Fibroblast of gingiva (primary cell): ENCODE results near the gene PON3.

Source experiments
- DNase-seq: peaks from one replicate; pipeline ENCODE4 v3.0.0-alpha.2; 2011; ENCODE audit warnings: low read depth

Gene PON3

DNA sequence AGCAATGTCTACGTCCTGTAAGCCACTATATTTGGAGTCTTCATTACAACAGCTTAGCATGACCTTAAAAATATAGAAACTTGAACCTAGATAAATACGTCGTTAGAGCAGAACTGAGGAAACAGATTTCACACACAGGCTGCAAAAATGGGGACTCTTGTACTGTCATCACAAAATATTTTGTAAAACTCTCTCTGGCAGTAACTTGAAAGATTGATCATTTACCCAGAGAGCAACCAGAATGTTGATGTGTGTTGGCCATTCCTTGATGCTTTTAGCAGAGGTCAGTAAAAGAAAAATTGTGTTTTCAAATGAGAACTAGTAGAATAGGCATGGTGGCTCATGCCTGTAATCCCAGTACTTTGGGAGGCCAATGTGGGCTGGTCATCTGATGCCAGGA, 57.3 kb downstream of the PON3 start:
- no peak for DNase-seq

DNA sequence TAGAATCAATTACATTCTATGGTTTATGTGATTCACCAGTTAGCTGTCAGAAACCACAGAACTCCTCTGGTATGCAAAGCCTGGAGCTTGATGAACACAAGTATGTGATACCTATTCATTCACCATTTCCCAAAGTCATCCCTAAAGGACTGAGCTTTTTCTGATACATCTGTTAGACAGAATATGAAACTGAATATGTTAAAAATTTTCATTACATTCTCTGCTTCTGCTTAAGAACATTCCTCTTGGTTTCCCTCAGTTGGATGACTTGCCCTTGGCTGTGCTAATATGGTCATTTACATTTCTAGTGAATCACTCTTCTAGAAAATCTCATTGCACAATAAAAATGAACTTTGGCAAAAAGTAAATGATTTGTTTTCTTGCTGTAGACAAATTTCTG, 61.1 kb downstream of the PON3 start:
- DNase-seq: peak; percentile 79

DNA sequence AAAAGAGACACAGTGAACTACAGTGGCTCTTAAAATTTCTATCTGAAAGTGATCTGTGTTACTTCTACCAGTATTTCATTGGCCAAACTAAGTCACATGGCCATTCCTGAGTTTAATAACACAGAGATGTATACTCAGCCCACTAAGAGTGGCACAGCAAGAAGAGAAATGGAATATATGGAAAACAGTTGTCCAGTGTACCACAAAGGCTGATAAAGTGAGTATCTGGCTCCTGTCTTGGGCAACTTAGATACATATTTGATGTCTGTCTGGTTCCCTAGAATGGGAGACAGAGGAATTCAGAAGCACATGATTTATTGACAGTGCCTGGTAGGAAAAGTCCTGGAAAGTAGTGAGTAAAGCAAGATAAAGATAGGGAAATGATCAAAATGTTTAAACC, 61.7 kb downstream of the PON3 start:
- DNase-seq: no peak

DNA sequence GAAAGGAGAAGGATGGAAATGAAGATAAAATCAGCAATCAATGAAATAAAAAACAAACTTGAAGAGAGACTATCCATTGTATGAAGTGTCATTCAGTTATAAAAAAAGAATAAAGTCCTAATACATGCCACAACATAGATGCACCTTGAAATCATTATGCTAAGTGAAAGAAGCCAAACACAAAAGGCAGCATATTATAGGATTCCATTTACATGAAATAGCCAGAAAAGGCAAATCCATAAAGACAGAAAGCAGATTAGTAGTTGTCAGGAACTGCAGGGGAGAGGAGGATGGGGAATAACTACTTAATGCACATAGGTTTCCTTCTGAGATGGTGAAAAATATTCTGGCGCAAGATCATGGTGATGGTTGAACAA, 65.2 kb downstream of the PON3 start:
- no peak for DNase-seq

DNA sequence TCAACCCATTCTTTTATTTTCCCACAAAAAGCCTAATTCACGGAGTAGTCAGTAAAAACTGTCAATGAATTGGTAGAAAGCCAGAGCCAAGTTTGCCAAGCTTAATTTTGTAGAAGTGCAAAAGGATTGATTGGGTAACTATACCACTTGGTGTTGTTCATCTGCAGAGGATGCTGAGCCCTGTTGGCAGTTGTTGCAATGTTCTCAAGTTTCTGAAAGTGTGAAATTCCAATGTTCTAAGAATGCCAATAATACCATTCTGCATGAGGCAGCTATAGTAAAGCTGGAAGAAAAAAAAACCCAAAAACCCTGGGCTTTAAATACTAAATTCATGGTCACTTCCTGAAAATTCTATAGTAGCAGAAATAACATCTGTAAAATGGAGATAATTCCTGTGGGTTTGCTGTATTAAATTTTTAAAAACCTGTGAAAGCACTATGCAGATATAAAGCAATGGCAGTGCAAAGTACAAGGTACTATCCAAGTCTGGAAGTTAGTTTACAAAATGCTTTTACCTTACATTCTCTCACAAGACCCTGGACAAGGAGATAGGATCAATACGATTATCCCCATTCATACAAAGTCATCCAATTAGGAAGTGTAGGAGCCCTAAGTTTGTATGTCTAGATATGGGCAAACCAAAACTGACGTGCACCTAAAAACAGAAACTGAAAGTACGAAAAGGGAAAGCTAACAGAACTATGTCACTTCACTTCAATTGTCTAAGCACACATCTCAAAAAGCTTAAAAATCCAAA, 65.8 kb downstream of the PON3 start:
- peak; percentile 32 for DNase-seq

DNA sequence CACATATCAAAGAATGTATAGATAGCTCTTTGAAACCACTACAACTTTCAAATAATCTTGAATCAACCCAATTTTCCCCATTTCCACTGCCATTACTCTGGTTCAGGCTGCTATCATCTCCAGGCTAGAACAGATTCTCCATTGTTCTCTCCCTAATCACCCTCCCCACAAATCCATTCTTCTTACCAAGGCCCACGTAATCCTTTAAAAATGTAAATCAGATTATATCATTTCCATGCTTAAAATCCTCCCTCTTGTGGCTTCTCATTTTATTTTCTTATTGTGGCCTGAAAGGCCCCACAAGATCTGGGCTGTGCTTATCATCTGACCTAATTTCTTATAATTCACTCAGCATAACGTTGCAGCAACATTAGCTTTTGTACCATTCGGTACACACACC, 68.8 kb downstream of the PON3 start:
- DNase-seq: no peak

DNA sequence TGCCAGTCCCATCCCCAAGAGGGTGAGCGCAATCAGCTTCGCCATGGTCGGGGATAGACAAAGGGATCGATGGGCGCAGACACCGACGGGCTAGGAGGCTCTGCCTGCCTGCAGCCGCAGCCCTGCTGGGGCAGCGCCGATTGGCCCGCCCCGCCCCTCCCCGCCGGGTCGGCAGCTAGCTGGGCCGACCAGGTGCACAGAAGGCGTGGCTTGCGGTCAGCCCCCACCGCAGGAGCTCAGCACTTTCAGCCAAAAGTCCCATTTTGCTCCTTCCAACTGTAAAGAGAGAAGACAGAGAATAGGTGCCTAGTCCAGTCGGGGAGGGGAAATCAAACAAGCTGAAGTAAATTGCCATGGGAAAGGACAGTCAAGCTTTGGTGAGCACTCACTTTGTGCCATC, 71.7 kb downstream of the PON3 start, which contains the start of gene PON1:
PON1 (minus strand) TSS at position 102 of the 400 bp plus-strand sequence; CDS start at position 45, 57 bp downstream.
- no peak for DNase-seq

DNA sequence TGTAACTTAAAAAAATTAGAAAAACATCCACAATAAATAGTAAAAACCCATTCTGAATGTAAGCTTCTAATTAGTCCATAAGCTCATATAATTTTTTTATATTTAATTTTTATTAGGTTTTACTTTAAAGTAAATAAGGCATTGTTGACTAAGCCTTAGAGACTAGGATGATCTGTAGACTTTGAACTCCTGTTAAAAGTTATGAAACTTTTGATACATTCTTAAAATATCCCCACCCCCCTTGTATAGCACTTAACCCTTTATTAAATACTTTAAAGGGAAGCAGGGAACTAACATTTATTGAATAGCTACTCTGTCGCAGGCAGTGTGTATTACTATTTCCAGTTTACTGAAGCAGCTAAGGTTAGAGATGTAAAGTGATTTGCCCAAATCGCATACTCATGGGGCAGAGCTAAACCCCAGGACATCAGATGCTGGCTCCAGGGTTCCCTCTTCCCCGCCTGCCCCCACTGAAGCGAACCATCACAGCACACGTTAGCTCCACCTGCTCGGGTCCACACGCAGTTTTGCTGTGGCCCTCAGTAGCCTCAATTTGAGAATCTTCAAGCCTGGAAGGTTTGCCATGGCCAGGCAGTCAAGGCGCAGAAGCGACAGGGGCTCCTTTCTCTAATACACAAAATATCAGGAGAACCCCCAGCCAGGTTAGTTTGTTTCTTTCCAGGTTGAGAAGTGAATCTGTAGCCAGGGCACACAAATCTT, 72.6 kb downstream of the PON3 start:
- DNase-seq: no peak

DNA sequence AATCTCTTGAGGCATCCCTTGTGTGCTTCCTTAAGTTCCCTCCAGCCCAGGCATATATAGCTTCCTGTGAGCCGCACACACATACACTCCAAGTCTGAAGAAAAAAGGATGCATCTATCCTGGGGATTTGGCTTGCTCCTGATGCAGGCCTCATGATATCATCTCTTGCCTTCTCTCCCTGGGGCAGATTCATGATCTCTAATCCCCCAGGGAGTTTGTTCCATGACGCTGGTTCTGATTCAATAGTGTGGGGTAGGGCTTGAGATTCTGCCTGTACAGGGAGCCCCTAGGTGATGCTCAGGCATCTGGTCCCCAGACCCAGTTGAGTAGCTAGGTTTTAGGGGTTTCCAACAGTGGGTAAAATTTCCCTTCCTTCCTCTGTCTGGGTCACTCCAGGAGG, 73.3 kb downstream of the PON3 start:
- no peak for DNase-seq

DNA sequence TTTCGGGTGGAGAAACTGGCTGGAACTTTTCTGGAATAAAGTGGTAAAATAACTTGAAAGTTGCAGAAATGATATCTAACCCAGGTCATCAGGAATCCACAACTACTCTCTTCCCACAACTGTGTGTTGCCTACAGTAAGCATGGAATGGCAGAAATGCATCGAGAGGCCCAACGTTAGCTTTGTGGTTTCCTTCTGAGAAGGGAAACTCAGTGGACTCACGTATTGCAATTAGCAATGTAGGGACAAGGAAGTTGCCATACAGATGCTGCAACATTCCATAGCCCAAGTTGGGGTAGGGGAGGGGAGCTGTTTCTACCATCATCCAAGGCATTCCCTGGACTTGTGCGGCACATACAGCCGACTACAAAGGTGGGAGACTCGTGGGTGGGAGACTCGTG, 73.8 kb downstream of the PON3 start:
- DNase-seq: no peak

DNA sequence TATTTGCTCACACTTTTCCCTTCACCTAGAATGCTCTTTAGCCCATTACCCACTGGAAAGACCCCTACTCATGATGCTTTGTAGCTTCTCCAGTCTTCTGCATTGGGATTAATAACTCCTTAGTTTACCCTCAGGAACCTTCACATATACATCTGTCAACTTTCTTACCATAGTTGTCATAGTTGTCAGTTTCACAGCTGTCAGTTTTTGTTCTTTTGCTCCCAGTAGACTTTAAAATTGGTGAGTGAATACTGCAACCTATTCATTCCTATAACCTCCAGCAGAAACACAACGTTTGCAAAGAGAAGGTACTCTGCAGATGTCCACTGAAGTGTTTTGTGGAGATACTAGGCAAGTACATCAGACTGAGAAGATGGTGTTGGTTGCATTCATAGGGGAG, 74.5 kb downstream of the PON3 start:
- DNase-seq: no peak

DNA sequence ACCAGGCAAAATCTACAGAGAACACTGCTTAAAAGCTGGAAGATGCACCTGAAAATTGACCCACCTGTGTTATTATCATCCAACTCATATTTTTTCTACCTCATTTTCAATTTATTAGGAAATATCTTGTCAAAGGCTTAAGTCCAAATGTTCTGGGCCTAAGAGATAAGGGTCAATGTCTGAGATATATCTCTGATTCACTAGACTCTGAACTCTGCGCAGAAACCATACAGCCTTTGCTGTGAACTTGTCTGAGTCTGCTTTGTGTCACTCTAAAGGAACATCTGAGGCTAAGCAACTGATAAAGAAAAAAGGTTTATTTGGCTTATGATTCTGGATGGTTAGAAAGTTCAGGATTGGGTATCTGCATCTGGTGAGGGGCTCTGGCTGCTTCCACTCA, 75.5 kb downstream of the PON3 start:
- DNase-seq: no peak

DNA sequence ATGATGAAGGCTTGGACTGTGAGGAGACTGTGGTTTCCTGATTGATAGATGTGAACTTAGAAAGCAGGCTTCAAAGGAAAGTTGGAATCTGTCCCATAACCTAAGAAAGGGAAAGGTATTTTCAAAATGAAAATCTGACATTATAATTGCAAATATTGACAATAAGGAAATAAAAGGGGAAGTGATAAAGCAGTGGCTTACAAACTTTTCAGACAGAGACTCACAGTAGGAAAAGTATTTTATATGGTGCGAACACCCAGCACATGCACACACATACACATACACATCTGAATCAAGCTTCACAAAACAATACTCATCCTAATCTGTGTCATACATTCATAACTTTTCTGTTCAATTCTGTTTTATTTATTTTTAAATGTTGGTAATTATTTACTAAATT, 76.6 kb downstream of the PON3 start:
- no peak for DNase-seq

DNA sequence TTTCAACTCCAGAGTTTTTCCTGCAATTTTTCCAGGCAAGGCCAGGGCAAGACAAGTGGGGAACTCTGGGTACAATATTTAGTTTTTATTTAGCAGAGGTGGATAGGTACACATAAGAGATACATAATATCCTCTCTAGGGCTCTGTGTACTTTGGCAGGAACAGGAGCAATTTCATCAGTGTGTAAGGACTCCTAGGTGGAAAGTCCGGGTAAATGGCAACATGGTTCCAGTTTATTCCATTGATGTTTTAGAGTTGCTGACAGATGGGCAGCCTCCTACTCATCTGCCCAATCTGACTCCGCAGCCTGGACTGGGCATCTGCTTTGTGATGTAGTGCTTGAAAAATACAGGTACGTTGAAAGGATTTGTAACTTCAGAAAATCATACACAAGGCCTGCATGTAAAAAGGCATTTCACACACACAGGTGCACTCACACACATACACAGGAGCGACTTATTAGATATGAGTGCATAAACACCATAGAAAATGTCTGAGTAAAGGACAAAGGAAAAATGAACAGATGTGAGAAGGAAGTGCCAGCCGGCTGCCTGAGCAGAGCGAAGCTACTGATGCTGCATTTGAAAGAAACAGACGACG, 77.6 kb downstream of the PON3 start:
- no peak for DNase-seq

DNA sequence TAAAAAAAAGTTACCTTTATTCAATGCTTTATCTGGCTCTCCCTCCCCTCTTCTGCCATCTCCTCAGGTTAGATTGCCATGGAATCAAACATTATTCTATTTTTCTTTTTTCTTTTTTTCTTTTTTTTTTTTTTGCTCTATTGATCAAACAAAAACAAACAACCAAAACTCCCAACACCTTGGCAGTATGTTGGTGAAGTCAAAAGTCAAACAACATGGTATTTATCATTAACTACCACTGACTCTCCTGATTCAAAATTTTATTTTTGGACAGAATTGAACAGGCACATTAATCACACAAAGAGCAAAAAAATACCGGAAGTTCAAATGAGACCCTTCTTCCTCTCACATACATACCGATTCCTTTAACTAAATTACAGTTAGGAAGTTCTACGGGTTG, 78.2 kb downstream of the PON3 start:
- DNase-seq: no peak

DNA sequence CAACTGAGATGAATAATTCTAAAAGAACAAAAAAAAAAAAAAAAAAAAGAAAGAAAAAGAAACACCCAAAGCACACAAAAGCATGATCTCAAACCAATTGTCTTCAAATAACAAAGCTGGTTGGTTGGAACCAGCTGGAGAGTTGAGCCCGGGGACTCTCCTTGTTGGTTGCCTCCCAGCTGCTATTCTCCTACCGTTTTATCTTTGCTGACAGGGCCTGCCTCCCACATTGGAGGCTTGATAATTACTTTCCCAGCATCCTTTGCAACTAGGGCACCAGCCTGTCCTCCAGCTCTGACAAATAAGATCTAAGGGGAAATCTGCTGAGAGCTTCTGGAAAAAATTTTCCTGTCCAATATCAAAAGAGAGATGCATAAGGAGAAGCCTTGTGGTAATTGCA, 78.6 kb downstream of the PON3 start:
- DNase-seq: no peak

DNA sequence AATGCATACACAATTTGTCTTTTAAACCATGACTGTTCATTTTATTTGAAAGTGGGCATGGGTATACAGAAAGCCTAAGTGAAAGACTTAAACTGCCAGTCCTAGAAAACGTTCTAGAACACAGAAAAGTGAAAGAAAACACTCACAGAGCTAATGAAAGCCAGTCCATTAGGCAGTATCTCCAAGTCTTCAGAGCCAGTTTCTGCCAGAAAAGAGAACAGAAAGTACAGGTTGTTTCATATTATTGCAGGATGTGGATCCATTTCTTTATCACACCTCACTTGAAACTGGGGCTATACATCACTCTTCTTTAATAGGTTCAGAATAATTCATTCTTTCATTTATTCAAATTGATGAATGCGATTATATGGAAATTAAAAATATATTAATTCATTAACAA, 79.6 kb downstream of the PON3 start:
- DNase-seq: no peak

DNA sequence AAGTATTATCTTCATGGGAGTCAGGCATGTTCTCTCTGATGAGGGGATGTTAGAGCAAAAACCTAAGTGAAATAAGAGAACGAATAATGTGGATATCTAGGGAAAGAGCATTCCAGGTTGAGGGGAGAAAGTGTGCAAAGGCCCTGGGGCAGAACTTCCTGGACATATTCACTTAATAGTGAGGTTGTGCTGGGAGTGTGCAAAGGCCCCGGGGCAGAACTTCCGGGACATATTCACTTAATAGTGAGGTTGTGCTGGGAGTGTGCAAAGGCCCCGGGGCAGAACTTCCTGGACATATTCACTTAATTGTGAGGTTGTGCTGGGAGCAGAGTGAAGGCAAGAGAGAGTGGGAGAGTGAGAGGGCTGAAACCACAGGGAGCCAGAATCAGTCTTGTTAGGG, 83.6 kb downstream of the PON3 start:
- no peak for DNase-seq

DNA sequence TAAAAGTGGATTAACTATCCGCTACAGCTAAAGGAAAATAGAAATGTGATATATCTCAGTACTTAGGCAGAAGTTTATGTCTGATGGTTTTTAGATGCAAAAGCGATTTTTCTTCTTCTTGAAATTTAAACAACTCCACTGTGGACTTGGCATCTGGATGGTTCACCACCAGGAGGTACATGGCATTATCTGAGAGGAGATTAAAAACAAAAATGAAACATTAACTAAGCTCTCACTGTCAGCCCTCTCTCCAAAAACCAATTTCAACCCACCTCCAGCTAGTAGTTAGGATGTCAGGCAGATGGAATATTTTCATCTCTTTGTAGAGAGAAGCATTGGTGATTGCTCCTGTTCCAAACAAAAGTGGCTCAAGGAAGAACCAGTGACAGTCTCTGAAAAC, 84.8 kb downstream of the PON3 start:
- DNase-seq: no peak

DNA sequence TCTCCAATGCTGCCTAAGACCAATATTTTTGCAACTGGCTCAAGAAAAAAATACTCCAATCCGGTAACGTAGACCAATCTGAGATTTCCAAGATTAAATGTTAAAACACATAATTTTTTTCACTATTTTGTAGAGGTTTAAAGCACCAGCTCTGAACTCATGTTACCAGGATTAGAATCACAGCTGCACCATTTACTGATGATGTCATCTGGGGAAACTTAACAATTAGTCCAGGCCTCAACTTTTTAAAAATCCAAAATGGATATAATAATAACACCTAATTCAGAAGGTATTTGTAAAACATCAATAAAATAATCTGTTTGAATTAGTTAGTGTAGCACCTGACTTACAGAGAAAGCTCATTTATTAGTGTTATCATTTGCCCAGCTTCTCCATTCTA, 86.2 kb downstream of the PON3 start:
- DNase-seq: no peak
